ENCODE measurements around the gene LAMTOR1.

GRCh38 chr11:72140661-72141060, 37.6 kb upstream of the LAMTOR1 start:
- TF ChIP-seq CTCF (IDR thresholded peaks at IDR 0.05) (no peak), POLR2A (IDR thresholded peaks at IDR 0.05) (no peak)
